ENCODE results near the gene NDUFS7. TPM values are rescaled to one million over a fixed set of nuclear protein-coding genes. Genes with fewer than 3 reads are reported as not detected.

Gene NDUFS7
- total and polyA plus RNA-seq, 2 donors (not counting 3 experiments of a cell fraction or from before 2014, with no cell fraction given): 101 to 224 TPM

DNA sequence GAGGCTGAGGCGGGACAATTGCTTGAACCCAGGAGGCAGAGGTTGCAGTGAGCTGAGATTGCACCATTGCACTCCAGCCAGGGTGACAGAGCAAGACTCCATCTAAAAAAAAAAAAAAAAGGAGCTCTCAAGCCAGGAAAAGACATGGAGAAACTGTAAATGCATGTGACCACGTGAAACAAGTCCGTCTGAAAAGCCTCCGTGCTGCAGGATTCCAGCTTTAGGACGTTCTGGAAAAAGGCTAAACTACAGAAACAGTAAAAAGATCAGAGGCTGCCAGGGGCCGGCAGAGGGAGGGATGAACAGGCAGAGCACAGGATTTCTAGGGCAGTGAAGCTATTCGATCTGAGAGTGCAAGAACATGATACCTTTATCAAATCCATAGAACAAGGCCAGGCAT lies 40.7 kb upstream of the NDUFS7 start:
- intact Hi-C loops (cut with micrococcal nuclease): no loop called here
- Histone ChIP-seq H3K4me2 (ENCODE audit: insufficient read depth, low read length) (no peak overlapping the region), H3K4me3 (replicated peaks in 1 of 3; ENCODE audit: insufficient read depth in 1 of 3, low read depth in 1 of 3, low read length in 3 of 3) (no peak overlapping the region), H2AFZ (ENCODE audit: low read depth, low read length) (no peak overlapping the region), H3K4me1 (ENCODE audit: control insufficient read depth, extremely low read depth, insufficient read depth, low read length) (no peaks in the 10 kb centered on the region), H3K27me3 (ENCODE audit: control insufficient read depth in 2 of 2, insufficient read depth in 2 of 2, low read length in 2 of 2) (no peaks in the 10 kb centered on the region), H3K27ac (ENCODE audit: insufficient read depth, low read depth, low read length) (no peak overlapping the region), H3K79me2 (ENCODE audit: control insufficient read depth, insufficient read depth, low read length) (no peaks in the 10 kb centered on the region), H3K36me3 (ENCODE audit: control insufficient read depth in 2 of 2, extremely low read depth in 1 of 2, insufficient read depth in 2 of 2, low read length in 2 of 2) (no peaks in the 10 kb centered on the region), H3K9me1 (replicated peaks; ENCODE audit: control insufficient read depth, extremely low read depth, insufficient read depth, low read length) (no peaks in the 10 kb centered on the region), H3K9ac (replicated peaks; ENCODE audit: extremely low read depth, insufficient read depth, low read length) (no peak overlapping the region), H3K9me3 (replicated peaks; ENCODE audit: control insufficient read depth, insufficient read depth, low read length) (no peaks in the 10 kb centered on the region), H4K20me1 (replicated peaks; ENCODE audit: control insufficient read depth, extremely low read depth, insufficient read depth, low read length) (no peaks in the 10 kb centered on the region)
- BruUV-seq (replicated peaks): no TSS peak
- TF ChIP-seq FOS (IDR thresholded peaks at IDR 0.05; ENCODE audit: borderline replicate concordance, insufficient read depth, low read length) (no peak), JUN (IDR thresholded peaks at IDR 0.05; ENCODE audit: borderline replicate concordance, insufficient read depth, insufficient read length, low read depth) (no peak), GATA2 (IDR thresholded peaks at IDR 0.05; ENCODE audit: insufficient read depth, insufficient read length, low read depth, low read length) (no peak), POLR2A (IDR thresholded peaks at IDR 0.05; ENCODE audit: low read depth, low read length) (no peak), MYC (IDR thresholded peaks at IDR 0.05; ENCODE audit: low read depth, low read length) (no peak), CTCF (IDR thresholded peaks at IDR 0.05; ENCODE audit: extremely low read depth in 1 of 2, insufficient read depth in 1 of 2, low read depth in 1 of 2, low read length in 2 of 2) (no peak)
- FAIRE-seq (no peak), DNase-seq (ENCODE audit: low read depth, low spot score) (no peak)
- CTCF ChIA-PET: interaction anchor here (1.5 to 2.1 kb wide), 2 partner anchors 11 to 12 kb away, joined by 3 to 6 read pairs; a partner anchor contains a TSS
- dilution Hi-C loops (cut with MboI; ENCODE audit: extremely low pct_ligation_motif_present, low sequenced_read_pairs): no loop called here
- POLR2A ChIA-PET: no interaction called here

DNA sequence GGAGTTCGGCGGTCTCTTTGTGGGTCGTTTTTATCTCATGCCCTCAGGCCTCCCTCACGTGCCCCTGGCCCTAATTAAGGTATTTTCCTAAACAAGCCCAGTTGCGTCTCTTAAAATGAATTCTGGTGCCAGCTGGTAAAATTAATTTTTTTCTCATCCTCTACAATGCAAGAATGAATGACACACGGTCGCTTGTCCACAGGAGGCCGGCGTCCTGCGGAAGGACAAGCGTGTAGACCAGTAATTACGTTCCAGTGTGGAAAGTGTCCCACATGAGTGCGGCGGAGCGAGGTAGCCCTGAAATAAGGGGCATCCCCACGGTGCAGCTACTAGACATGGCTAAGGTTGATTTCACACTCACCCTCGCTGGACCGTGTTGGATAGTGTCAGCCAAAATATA lies 34.5 kb upstream of the NDUFS7 start:
- intact Hi-C loops (cut with micrococcal nuclease) (no loop called here), dilution Hi-C loops (cut with MboI; ENCODE audit: extremely low pct_ligation_motif_present, low sequenced_read_pairs) (no loop called here)
- Histone ChIP-seq H3K27me3 (ENCODE audit: control insufficient read depth in 2 of 2, insufficient read depth in 2 of 2, low read length in 2 of 2) (no peaks in the 10 kb centered on the region), H3K9ac (replicated peaks; ENCODE audit: extremely low read depth, insufficient read depth, low read length) (no peak overlapping the region), H2AFZ (ENCODE audit: low read depth, low read length) (no peak overlapping the region), H4K20me1 (replicated peaks; ENCODE audit: control insufficient read depth, extremely low read depth, insufficient read depth, low read length) (no peaks in the 10 kb centered on the region), H3K4me1 (ENCODE audit: control insufficient read depth, extremely low read depth, insufficient read depth, low read length) (peaks cover 2% of the 10 kb centered on the region), H3K27ac (ENCODE audit: insufficient read depth, low read depth, low read length) (no peak overlapping the region), H3K9me1 (replicated peaks; ENCODE audit: control insufficient read depth, extremely low read depth, insufficient read depth, low read length) (no peaks in the 10 kb centered on the region), H3K9me3 (replicated peaks; ENCODE audit: control insufficient read depth, insufficient read depth, low read length) (no peaks in the 10 kb centered on the region), H3K36me3 (ENCODE audit: control insufficient read depth in 2 of 2, extremely low read depth in 1 of 2, insufficient read depth in 2 of 2, low read length in 2 of 2) (no peaks in the 10 kb centered on the region), H3K4me2 (ENCODE audit: insufficient read depth, low read length) (no peak overlapping the region), H3K79me2 (ENCODE audit: control insufficient read depth, insufficient read depth, low read length) (no peaks in the 10 kb centered on the region), H3K4me3 (replicated peaks in 1 of 3; ENCODE audit: insufficient read depth in 1 of 3, low read depth in 1 of 3, low read length in 3 of 3) (no peak overlapping the region)
- FAIRE-seq: no peak
- DNase-seq (ENCODE audit: low read depth, low spot score): no peak
- BruUV-seq (replicated peaks): no TSS peak
- ChIA-PET CTCF (interaction anchor here (1.0 to 2.2 kb wide), 2 partner anchors 33 to 70 kb away, joined by 3 to 6 read pairs; no protein-coding TSS in a partner anchor), POLR2A (no interaction called here)
- no peak for TF ChIP-seq EZH2 (IDR thresholded peaks at IDR 0.05; ENCODE audit: borderline replicate concordance, low read depth, low read length, severe bottlenecking)
- no peak for TF ChIP-seq CTCF (IDR thresholded peaks at IDR 0.05; ENCODE audit: extremely low read depth in 1 of 2, insufficient read depth in 1 of 2, low read depth in 1 of 2, low read length in 2 of 2)
- no peak for TF ChIP-seq MYC (IDR thresholded peaks at IDR 0.05; ENCODE audit: low read depth, low read length)
- TF ChIP-seq, protein P1, sequence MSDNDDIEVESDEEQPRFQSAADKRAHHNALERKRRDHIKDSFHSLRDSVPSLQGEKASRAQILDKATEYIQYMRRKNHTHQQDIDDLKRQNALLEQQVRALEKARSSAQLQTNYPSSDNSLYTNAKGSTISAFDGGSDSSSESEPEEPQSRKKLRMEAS (IDR thresholded peaks at IDR 0.05; ENCODE audit: insufficient read depth, insufficient read length): no peak
- TF ChIP-seq POLR2A (IDR thresholded peaks at IDR 0.05; ENCODE audit: low read depth, low read length): no peak
- TF ChIP-seq GATA2 (IDR thresholded peaks at IDR 0.05; ENCODE audit: insufficient read depth, insufficient read length, low read depth, low read length): no peak
- no peak for TF ChIP-seq FOS (IDR thresholded peaks at IDR 0.05; ENCODE audit: borderline replicate concordance, insufficient read depth, low read length)
- TF ChIP-seq POLR2AphosphoS5 (IDR thresholded peaks at IDR 0.05; ENCODE audit: insufficient read depth, low read depth, low read length): no peak
